IPS-15b (cell line): ENCODE measurements around the gene MAP2.

Experiments used
- H3K27me3 ChIP-seq: one replicate; pipeline ENCODE4 v1.6.1; 2013; ENCODE audit warnings: low read length; ENCODE audit not compliant: control insufficient read depth, insufficient read depth
- H3K36me3 ChIP-seq: one replicate; pipeline ENCODE4 v1.6.1; 2013; ENCODE audit warnings: low read length; ENCODE audit not compliant: control insufficient read depth, insufficient read depth
- H3K4me1 ChIP-seq: one replicate; pipeline ENCODE4 v1.6.1; 2013; ENCODE audit warnings: mild to moderate bottlenecking, low read length; ENCODE audit not compliant: control insufficient read depth, insufficient read depth
- H3K4me3 ChIP-seq: one replicate; pipeline ENCODE4 v1.5.1; 2013; ENCODE audit warnings: low read depth, low read length
- H3K9ac ChIP-seq: one replicate; pipeline ENCODE4 v1.6.1; 2013; ENCODE audit warnings: low read depth, mild to moderate bottlenecking, low read length
- H3K9me3 ChIP-seq: one replicate; pipeline ENCODE4 v1.6.1; 2013; ENCODE audit warnings: mild to moderate bottlenecking, low read length; ENCODE audit not compliant: control insufficient read depth, insufficient read depth

The MAP2 gene

GRCh38 chr2:209495855-209496585 is 72.2 kb downstream of the MAP2 start:
- Histone ChIP-seq H3K27me3 (no peaks in the 10 kb centered on the region), H3K36me3 (no peaks in the 10 kb centered on the region), H3K9me3 (no peaks in the 10 kb centered on the region), H3K4me3 (no peak overlapping the region), H3K4me1 (no peaks in the 10 kb centered on the region), H3K9ac (no peak overlapping the region)

GRCh38 chr2:209496586-209496982 is 72.7 kb downstream of the MAP2 start:
- Histone ChIP-seq H3K27me3 (no peaks in the 10 kb centered on the region), H3K4me1 (no peaks in the 10 kb centered on the region), H3K9me3 (no peaks in the 10 kb centered on the region), H3K36me3 (no peaks in the 10 kb centered on the region), H3K9ac (no peak overlapping the region), H3K4me3 (no peak overlapping the region)

GRCh38 chr2:209498614-209499013 is 74.8 kb downstream of the MAP2 start:
- H3K4me1 ChIP-seq: no peaks in the 10 kb centered on the region

GRCh38 chr2:209499069-209499468 is 75.2 kb downstream of the MAP2 start:
- Histone ChIP-seq H3K4me3 (no peak overlapping the region), H3K36me3 (no peaks in the 10 kb centered on the region), H3K27me3 (no peaks in the 10 kb centered on the region), H3K9me3 (no peaks in the 10 kb centered on the region), H3K4me1 (no peaks in the 10 kb centered on the region), H3K9ac (no peak overlapping the region)

More at GRCh38 chr2:209498614-209499013, 74.8 kb downstream of the MAP2 start:
- Histone ChIP-seq H3K9ac (no peak overlapping the region), H3K4me3 (no peak overlapping the region), H3K9me3 (no peaks in the 10 kb centered on the region), H3K36me3 (no peaks in the 10 kb centered on the region), H3K27me3 (no peaks in the 10 kb centered on the region)

GRCh38 chr2:209501579-209501978 is 77.7 kb downstream of the MAP2 start:
- Histone ChIP-seq H3K4me1 (peaks cover 3% of the 10 kb centered on the region), H3K27me3 (no peaks in the 10 kb centered on the region), H3K36me3 (no peaks in the 10 kb centered on the region), H3K9ac (no peak overlapping the region), H3K4me3 (no peak overlapping the region), H3K9me3 (no peaks in the 10 kb centered on the region)

- Histone ChIP-seq H3K27me3 (no peaks in the 10 kb centered on the region), H3K4me1 (peaks cover 5% of the 10 kb centered on the region), H3K9ac (no peak overlapping the region), H3K9me3 (no peaks in the 10 kb centered on the region), H3K4me3 (no peak overlapping the region), H3K36me3 (no peaks in the 10 kb centered on the region)
These were observed 81.6 kb downstream of the MAP2 start for GRCh38 chr2:209505410-209505809.

- Histone ChIP-seq H3K9me3 (no peaks in the 10 kb centered on the region), H3K4me3 (no peak overlapping the region), H3K4me1 (peaks cover 5% of the 10 kb centered on the region), H3K27me3 (peaks cover 5% of the 10 kb centered on the region), H3K36me3 (no peaks in the 10 kb centered on the region), H3K9ac (no peak overlapping the region)
These were observed 84.4 kb downstream of the MAP2 start for GRCh38 chr2:209508255-209508654.

GRCh38 chr2:209511637-209512036 is 87.8 kb downstream of the MAP2 start:
- Histone ChIP-seq H3K27me3 (peaks cover 33% of the 10 kb centered on the region), H3K4me1 (peaks cover under 1% of the 10 kb centered on the region), H3K9me3 (no peaks in the 10 kb centered on the region), H3K36me3 (no peaks in the 10 kb centered on the region), H3K4me3 (no peak overlapping the region), H3K9ac (no peak overlapping the region)

GRCh38 chr2:209512971-209513370 is 89.1 kb downstream of the MAP2 start:
- Histone ChIP-seq H3K9me3 (no peaks in the 10 kb centered on the region), H3K4me3 (no peak overlapping the region), H3K36me3 (no peaks in the 10 kb centered on the region), H3K4me1 (no peaks in the 10 kb centered on the region), H3K9ac (no peak overlapping the region), H3K27me3 (peaks cover 47% of the 10 kb centered on the region)

- Histone ChIP-seq H3K4me3 (no peak overlapping the region), H3K9ac (no peak overlapping the region), H3K27me3 (peaks cover 79% of the 10 kb centered on the region), H3K4me1 (peaks cover 14% of the 10 kb centered on the region), H3K36me3 (no peaks in the 10 kb centered on the region), H3K9me3 (no peaks in the 10 kb centered on the region)
These were observed 93.6 kb downstream of the MAP2 start for GRCh38 chr2:209517436-209517835.

GRCh38 chr2:209519271-209519670 is 95.4 kb downstream of the MAP2 start:
- Histone ChIP-seq H3K4me1 (peaks cover 14% of the 10 kb centered on the region), H3K36me3 (no peaks in the 10 kb centered on the region), H3K4me3 (no peak overlapping the region), H3K9me3 (no peaks in the 10 kb centered on the region), H3K9ac (no peak overlapping the region), H3K27me3 (peaks cover 85% of the 10 kb centered on the region)

- H3K9me3 ChIP-seq: no peaks in the 10 kb centered on the region
- no peak overlapping the region for H3K9ac ChIP-seq
- no peak overlapping the region for H3K4me3 ChIP-seq
- H3K36me3 ChIP-seq: no peaks in the 10 kb centered on the region
- H3K4me1 ChIP-seq: peaks cover 14% of the 10 kb centered on the region
- H3K27me3 ChIP-seq: peaks cover 81% of the 10 kb centered on the region
These were observed 96.1 kb downstream of the MAP2 start for GRCh38 chr2:209519906-209520305.
